Peyer's patch (tissue), 4 donors: ENCODE results near the gene CAV1.

ENCODE experiments used
- CTCF ChIP-seq, 6 experiments: fragments of 450-650 bp in 4 of 6; fragments of 200-600 bp in 2 of 6; sonication (generic) in 1 of 6; IDR thresholded peaks; one replicate each; pipeline ENCODE4 v1.5.1; 2017 to 2019; ENCODE audit warnings: antibody characterized with exemption in 6 of 6, mild to moderate bottlenecking in 3 of 6, moderate library complexity in 1 of 6
- POLR2A ChIP-seq, 2 donors: fragments of 450-650 bp; IDR thresholded peaks; one replicate each; pipeline ENCODE4 v1.5.1; 2017; ENCODE audit warnings: antibody characterized with exemption in 2 of 2, mild to moderate bottlenecking in 2 of 2, moderate library complexity in 2 of 2

GRCh38 chr7:116554911-116555310 is 30.1 kb downstream of the CAV1 start:
- no peak for TF ChIP-seq POLR2A (IDR thresholded peaks at IDR 0.05)
- no peak for TF ChIP-seq CTCF (IDR thresholded peaks at IDR 0.05)
